ENCODE data around the gene FSTL4. TPM values are rescaled to one million over a fixed set of nuclear protein-coding genes. Genes with fewer than 3 reads are reported as not detected.

Gene FSTL4
- polyA plus RNA-seq, 1 donor from 2014 or later, result 0.57 TPM

DNA sequence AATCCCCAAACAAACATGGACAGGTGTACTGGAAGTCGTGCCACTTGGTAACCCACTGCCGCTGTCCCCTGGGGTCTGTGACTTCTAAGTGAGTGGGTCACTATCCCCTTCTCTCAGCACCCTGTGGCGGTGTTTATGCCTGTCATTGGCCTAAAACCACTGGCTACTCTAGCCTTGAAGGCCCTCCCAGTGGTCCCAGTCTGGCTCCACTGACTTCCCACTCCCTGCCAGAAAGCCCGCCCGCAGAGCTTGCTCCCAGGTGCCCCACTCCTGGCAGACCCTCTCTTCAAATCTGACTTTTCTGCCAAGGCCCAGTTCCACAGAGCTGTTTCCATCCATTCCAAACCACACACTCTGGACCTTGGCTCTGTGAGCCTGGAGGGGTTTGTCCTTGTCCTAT lies 286.0 kb downstream of the FSTL4 start:
- TF ChIP-seq TAF1 (IDR thresholded peaks at IDR 0.05; ENCODE audit: low read depth) (no peak), EZH2 (IDR thresholded peaks at IDR 0.05; ENCODE audit: borderline replicate concordance, insufficient read depth, low read length, poor library complexity, severe bottlenecking) (no peak), MXI1 (conservative IDR thresholded peaks at IDR 0.05; ENCODE audit: poor library complexity, severe bottlenecking) (no peak), POLR2AphosphoS5 (IDR thresholded peaks at IDR 0.05) (no peak), EP300 (conservative IDR thresholded peaks at IDR 0.05; ENCODE audit: poor library complexity, severe bottlenecking) (no peak), RAD21 (conservative IDR thresholded peaks at IDR 0.05) (no peak), SMC3 (conservative IDR thresholded peaks at IDR 0.05; ENCODE audit: poor library complexity) (no peak)
- TF ChIP-seq, protein P1, sequence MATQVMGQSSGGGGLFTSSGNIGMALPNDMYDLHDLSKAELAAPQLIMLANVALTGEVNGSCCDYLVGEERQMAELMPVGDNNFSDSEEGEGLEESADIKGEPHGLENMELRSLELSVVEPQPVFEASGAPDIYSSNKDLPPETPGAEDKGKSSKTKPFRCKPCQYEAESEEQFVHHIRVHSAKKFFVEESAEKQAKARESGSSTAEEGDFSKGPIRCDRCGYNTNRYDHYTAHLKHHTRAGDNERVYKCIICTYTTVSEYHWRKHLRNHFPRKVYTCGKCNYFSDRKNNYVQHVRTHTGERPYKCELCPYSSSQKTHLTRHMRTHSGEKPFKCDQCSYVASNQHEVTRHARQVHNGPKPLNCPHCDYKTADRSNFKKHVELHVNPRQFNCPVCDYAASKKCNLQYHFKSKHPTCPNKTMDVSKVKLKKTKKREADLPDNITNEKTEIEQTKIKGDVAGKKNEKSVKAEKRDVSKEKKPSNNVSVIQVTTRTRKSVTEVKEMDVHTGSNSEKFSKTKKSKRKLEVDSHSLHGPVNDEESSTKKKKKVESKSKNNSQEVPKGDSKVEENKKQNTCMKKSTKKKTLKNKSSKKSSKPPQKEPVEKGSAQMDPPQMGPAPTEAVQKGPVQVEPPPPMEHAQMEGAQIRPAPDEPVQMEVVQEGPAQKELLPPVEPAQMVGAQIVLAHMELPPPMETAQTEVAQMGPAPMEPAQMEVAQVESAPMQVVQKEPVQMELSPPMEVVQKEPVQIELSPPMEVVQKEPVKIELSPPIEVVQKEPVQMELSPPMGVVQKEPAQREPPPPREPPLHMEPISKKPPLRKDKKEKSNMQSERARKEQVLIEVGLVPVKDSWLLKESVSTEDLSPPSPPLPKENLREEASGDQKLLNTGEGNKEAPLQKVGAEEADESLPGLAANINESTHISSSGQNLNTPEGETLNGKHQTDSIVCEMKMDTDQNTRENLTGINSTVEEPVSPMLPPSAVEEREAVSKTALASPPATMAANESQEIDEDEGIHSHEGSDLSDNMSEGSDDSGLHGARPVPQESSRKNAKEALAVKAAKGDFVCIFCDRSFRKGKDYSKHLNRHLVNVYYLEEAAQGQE (IDR thresholded peaks at IDR 0.05; ENCODE audit: borderline replicate concordance), result no peak
- TF ChIP-seq, protein P2, sequence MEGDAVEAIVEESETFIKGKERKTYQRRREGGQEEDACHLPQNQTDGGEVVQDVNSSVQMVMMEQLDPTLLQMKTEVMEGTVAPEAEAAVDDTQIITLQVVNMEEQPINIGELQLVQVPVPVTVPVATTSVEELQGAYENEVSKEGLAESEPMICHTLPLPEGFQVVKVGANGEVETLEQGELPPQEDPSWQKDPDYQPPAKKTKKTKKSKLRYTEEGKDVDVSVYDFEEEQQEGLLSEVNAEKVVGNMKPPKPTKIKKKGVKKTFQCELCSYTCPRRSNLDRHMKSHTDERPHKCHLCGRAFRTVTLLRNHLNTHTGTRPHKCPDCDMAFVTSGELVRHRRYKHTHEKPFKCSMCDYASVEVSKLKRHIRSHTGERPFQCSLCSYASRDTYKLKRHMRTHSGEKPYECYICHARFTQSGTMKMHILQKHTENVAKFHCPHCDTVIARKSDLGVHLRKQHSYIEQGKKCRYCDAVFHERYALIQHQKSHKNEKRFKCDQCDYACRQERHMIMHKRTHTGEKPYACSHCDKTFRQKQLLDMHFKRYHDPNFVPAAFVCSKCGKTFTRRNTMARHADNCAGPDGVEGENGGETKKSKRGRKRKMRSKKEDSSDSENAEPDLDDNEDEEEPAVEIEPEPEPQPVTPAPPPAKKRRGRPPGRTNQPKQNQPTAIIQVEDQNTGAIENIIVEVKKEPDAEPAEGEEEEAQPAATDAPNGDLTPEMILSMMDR (IDR thresholded peaks at IDR 0.05; ENCODE audit: poor library complexity, severe bottlenecking), result no peak
- H3K27ac ChIP-seq (ENCODE audit: low read length), result no peak overlapping the region
- no peak overlapping the region for H3K4me2 ChIP-seq (ENCODE audit: low read length)

DNA sequence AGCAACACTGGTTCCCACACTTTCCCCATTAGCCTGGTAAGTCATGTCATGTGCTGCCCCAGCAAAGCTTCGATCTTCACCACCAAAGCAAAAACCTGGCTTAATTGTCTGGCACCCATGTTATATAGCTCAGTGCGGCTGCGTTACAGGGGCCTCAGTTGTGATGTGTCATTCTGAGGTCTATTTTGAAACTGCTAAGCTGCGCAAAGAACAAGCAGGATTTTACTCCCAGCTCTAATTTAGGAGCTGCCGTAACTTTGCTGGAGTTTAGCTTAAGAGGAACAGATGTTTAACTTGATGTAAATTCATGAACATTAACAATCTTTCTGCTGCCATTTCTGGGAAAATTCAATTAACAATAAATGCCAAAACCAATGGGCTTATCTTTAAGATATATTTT lies 286.5 kb downstream of the FSTL4 start:
- no peak overlapping the region for H2AFZ ChIP-seq (ENCODE audit: low read depth, low read length)
- no peaks in the 10 kb centered on the region for H3F3A ChIP-seq (ENCODE audit: insufficient read depth, low read length, poor library complexity, severe bottlenecking)
- H3K27ac ChIP-seq (ENCODE audit: low read length), result no peak overlapping the region
- no peaks in the 10 kb centered on the region for H3K27me3 ChIP-seq (ENCODE audit: insufficient read depth, low read depth, low read length)
- no peaks in the 10 kb centered on the region for H3K36me3 ChIP-seq (ENCODE audit: insufficient read depth, low read length)
- no peak overlapping the region for H3K4me2 ChIP-seq (ENCODE audit: low read length)
- no peaks in the 10 kb centered on the region for H4K20me1 ChIP-seq (ENCODE audit: insufficient read depth)
- H3K4me3 ChIP-seq (ENCODE audit: low read length), result no peak overlapping the region
- H3K9ac ChIP-seq (ENCODE audit: low read length), result no peak overlapping the region
- H3K9me3 ChIP-seq (ENCODE audit: low read length), result no peaks in the 10 kb centered on the region
- H3K9me2 ChIP-seq (ENCODE audit: insufficient read depth, low read length), result no peaks in the 10 kb centered on the region
- no peak for TF ChIP-seq RAD21 (conservative IDR thresholded peaks at IDR 0.05)
- no peak for TF ChIP-seq POLR2AphosphoS5 (IDR thresholded peaks at IDR 0.05)
- no peak for TF ChIP-seq EP300 (conservative IDR thresholded peaks at IDR 0.05; ENCODE audit: poor library complexity, severe bottlenecking)
- TF ChIP-seq SMC3 (conservative IDR thresholded peaks at IDR 0.05; ENCODE audit: poor library complexity), result no peak
- TF ChIP-seq, protein P1 (IDR thresholded peaks at IDR 0.05; ENCODE audit: borderline replicate concordance), result no peak
- TF ChIP-seq TAF1 (IDR thresholded peaks at IDR 0.05; ENCODE audit: low read depth), result no peak
- TF ChIP-seq, protein P2 (IDR thresholded peaks at IDR 0.05; ENCODE audit: poor library complexity, severe bottlenecking), result no peak
- no peak for TF ChIP-seq MXI1 (conservative IDR thresholded peaks at IDR 0.05; ENCODE audit: poor library complexity, severe bottlenecking)
- no peak for TF ChIP-seq EZH2 (IDR thresholded peaks at IDR 0.05; ENCODE audit: borderline replicate concordance, insufficient read depth, low read length, poor library complexity, severe bottlenecking)
- no peaks in the 10 kb centered on the region for H3K79me2 ChIP-seq (replicated peaks; ENCODE audit: insufficient read depth, low read length)

More for the DNA sequence above, 286.0 kb downstream of the FSTL4 start:
- H2AFZ ChIP-seq (ENCODE audit: low read depth, low read length), result no peak overlapping the region
- H3K9ac ChIP-seq (ENCODE audit: low read length), result no peak overlapping the region
- H3K4me3 ChIP-seq (ENCODE audit: low read length), result no peak overlapping the region
- H3K36me3 ChIP-seq (ENCODE audit: insufficient read depth, low read length), result no peaks in the 10 kb centered on the region
- H3K9me3 ChIP-seq (ENCODE audit: low read length), result no peaks in the 10 kb centered on the region
- H3K27me3 ChIP-seq (ENCODE audit: insufficient read depth, low read depth, low read length), result no peaks in the 10 kb centered on the region
- H3K9me2 ChIP-seq (ENCODE audit: insufficient read depth, low read length), result no peaks in the 10 kb centered on the region
- no peaks in the 10 kb centered on the region for H3F3A ChIP-seq (ENCODE audit: insufficient read depth, low read length, poor library complexity, severe bottlenecking)
- no peaks in the 10 kb centered on the region for H4K20me1 ChIP-seq (ENCODE audit: insufficient read depth)
- no peaks in the 10 kb centered on the region for H3K79me2 ChIP-seq (replicated peaks; ENCODE audit: insufficient read depth, low read length)

Measured in neural cell (in vitro differentiated cells).